Stimulated activated naive CD8-positive, alpha-beta T cell treated with anti-CD3 and anti-CD28 coated beads, Interleukin-15, amount 100 ng/mL, for 72 hours (primary cell): ENCODE measurements around the gene PCNX3.

Experiments used
- ATAC-seq: fragments of 150-1000 bp; cut with Tn5 transposase; 2 replicates; pipeline ENCODE4 v1.10.0; 2021; ENCODE audit warnings: mild to moderate bottlenecking, moderate library complexity
- DNase-seq, 2 donors: peaks; one replicate each; pipeline ENCODE4 v3.0.0; 2021 to 2022
- H3K27ac Mint-ChIP-seq, 2 donors: one replicate each; pipeline ENCODE4 v1.8.0; 2022; ENCODE audit warnings: mild to moderate bottlenecking in 2 of 2, mixed read lengths in 2 of 2, moderate library complexity in 2 of 2
- H3K27me3 Mint-ChIP-seq: one replicate; pipeline ENCODE4 v1.8.0; 2022; ENCODE audit warnings: mixed read lengths
- H3K4me1 Mint-ChIP-seq: one replicate; pipeline ENCODE4 v1.8.0; 2022; ENCODE audit warnings: mild to moderate bottlenecking, mixed read lengths
- H3K4me3 Mint-ChIP-seq, 2 donors: one replicate each; pipeline ENCODE4 v1.8.0; 2022; ENCODE audit warnings: mild to moderate bottlenecking in 2 of 2, mixed read lengths in 2 of 2, moderate library complexity in 1 of 2
- H3K9me3 Mint-ChIP-seq, 2 donors: one replicate each; pipeline ENCODE4 v1.8.0; 2022; ENCODE audit warnings: mixed read lengths in 2 of 2

Gene PCNX3

DNA sequence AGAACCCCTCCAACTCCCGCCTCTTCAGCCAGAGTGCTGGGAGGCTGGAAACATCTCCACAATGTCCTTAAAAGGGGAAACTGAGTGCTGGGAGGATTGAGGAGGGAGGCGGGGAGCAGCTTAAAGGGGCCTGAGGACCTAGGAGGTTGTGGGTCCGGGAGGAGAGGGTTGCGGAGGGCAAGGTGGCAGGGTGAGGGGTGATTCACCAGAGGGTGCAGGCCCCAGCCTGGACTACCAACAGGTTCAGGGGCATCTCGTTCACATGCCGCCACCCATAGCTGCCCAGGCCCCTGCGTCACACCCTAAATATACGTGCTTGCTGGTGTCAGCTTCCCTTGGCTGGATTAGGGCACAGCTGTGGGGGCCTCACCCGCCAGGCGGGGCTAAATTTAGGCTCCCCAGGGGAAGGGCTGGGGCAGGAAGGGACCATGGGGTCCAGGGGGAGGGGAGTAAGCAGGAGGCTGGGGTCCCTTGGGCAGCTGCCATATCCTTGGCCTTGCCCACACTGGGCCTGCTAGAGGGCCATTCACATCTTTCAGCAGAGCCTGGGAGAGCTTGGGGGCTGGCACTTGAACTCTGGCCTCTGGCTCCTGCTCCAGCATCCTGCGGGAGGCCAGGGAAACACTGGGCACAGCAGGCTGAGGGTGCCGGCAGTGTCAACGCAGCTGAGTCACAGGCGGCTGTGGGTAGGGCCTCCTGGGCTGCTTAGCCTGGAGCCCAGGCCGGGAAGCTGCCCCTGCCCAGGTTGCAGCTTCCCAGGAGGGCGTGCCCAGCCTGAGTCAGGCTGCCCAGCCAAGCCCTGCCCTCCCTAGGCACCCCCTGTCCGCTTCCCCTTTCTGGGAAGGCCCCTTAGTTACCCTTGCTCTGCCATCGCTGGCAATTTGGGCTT lies 38.5 kb upstream of the PCNX3 start:
- no peak for DNase-seq
- Mint-ChIP-seq H3K9me3 (no peaks in the 10 kb centered on the region), H3K4me1 (peaks cover 70% of the 10 kb centered on the region), H3K27ac (peak overlapping the region; percentile 76 to 90), H3K4me3 (peak overlapping the region; percentile 87 to 92), H3K27me3 (no peaks in the 10 kb centered on the region)
- no peak for ATAC-seq

DNA sequence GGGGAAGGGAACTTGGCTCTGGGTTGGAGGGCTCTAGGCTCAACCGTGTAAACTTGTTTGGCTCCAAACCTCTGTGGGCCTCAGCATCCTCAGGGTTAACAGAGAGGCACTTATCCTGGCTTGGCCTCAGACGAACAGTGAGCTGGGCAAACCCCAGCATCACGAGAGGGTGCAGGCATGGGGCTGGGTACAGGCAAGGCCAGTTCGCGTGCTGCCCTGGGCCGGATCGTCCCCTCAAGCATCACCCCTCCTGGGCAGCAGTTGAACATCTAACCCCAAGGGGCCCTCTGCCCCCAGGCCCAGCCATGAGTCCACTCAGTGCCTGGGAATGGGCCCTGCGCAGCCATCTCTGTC lies 37.8 kb upstream of the PCNX3 start:
- Mint-ChIP-seq H3K9me3 (no peaks in the 10 kb centered on the region), H3K4me3 (peak overlapping the region; percentile 44 to 92), H3K4me1 (peaks cover 72% of the 10 kb centered on the region), H3K27me3 (no peaks in the 10 kb centered on the region), H3K27ac (peak overlapping the region; percentile 22 to 68)
- ATAC-seq (no peak), DNase-seq (no peak)

DNA sequence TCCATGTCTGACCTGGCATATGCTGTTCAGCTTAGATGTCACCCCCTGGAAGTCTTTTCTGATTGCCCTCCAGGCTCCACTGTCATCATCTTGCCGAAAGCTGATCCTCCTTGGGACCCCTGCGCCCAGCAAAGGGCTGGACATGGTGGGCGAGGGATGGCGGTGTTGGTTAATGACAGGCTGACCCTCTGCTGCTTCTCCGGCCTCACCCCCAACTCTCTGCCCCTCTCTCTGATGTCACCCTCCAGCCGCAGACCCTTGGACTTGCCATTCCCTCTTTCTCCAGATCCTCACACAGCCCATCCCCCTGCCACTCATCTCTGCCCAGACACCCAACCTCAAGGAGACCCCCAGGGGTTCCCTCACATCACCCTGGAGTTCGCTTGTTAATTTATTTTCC lies 37.4 kb upstream of the PCNX3 start:
- no peaks in the 10 kb centered on the region for H3K9me3 Mint-ChIP-seq
- H3K4me3 Mint-ChIP-seq = peak overlapping the region; percentile 44 to 92
- peak overlapping the region; percentile 22 to 56 for H3K27ac Mint-ChIP-seq

DNA sequence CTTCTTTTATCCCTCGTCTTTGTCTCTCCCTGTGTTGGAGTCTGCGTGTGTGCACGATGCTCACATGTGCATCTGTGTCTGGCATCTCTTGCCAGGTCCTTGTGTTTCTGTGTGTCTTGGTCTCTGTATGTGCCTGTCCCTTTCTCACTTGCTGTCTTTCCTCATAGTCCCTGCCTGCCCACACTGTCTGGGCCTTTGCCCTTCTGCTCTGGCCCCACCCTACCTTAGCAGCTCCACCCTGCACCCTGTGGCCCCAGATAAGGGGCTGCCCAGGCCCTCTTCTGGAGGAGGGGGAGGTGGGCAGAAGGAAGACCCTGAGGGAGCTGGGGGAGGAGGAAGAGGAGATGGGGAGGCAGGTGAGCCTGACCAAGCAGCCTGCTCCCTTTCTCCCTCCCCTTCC lies 36.9 kb upstream of the PCNX3 start:
- Mint-ChIP-seq H3K27me3 (no peaks in the 10 kb centered on the region), H3K27ac (peak overlapping the region in 1 of 2 donors; percentile 56), H3K4me1 (peaks cover 74% of the 10 kb centered on the region), H3K9me3 (no peaks in the 10 kb centered on the region), H3K4me3 (peak overlapping the region; percentile 44 to 92)
- ATAC-seq (no peak), DNase-seq (no peak)

More for the DNA sequence above, 37.4 kb upstream of the PCNX3 start:
- no peaks in the 10 kb centered on the region for H3K27me3 Mint-ChIP-seq
- ATAC-seq = no peak
- peaks cover 74% of the 10 kb centered on the region for H3K4me1 Mint-ChIP-seq
- no peak for DNase-seq

DNA sequence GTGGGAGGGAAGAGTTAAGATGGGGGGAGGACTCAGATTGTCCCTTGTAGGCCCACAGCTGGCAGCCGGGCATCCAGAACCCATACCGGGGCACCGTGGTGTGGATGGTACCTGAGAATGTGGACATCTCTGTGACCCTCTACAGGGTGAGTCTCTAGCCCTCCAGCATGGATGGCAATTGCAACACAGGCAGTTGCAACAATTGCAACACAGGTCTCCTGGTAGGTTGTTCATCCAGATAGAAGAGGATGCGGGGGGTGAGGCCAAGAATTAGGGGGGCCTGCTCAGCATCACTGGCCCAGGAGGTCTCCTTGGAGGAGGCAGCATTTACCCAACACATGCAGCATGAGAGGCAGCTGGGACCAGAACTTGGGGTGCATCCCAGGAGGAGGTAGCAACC lies 36.3 kb upstream of the PCNX3 start:
- DNase-seq (no peak), ATAC-seq (no peak)
- H3K4me3 Mint-ChIP-seq = peak overlapping the region in 1 of 2 donors; percentile 3
- no peak overlapping the region for H3K27ac Mint-ChIP-seq
- no peaks in the 10 kb centered on the region for H3K27me3 Mint-ChIP-seq
- no peaks in the 10 kb centered on the region for H3K9me3 Mint-ChIP-seq
- peaks cover 73% of the 10 kb centered on the region for H3K4me1 Mint-ChIP-seq

DNA sequence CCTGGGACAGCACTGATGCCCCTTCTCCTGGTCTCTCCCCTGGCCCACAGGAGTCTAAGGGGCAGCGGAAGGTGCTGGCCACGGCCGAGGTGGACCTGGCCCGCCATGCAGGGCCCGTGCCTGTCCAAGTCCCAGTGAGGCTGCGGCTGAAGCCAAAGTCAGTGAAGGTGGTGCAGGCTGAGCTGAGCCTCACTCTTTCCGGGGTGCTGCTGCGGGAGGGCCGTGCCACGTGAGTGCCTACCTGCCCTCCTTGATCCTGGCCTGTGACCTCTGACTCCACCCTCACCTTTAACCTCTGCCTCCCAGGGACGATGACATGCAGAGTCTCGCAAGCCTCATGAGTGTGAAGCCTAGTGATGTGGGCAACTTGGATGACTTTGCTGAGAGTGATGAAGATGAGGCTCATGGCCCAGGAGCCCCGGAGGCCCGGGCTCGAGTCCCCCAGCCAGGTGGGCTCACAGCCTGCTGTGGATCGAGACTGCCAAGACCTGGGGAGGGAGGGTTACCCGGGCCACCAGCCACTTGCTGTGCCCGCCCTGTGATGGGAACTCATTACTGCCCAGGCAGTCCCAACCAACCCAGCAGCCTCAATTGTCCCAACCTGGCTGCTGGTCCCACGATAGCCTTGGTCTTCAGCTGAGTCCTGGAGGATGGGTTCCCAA lies 35.4 kb upstream of the PCNX3 start:
- Mint-ChIP-seq H3K4me1 (peaks cover 69% of the 10 kb centered on the region), H3K27ac (no peak overlapping the region), H3K27me3 (no peaks in the 10 kb centered on the region), H3K4me3 (no peak overlapping the region), H3K9me3 (no peaks in the 10 kb centered on the region)
- no peak for ATAC-seq
- DNase-seq = no peak

DNA sequence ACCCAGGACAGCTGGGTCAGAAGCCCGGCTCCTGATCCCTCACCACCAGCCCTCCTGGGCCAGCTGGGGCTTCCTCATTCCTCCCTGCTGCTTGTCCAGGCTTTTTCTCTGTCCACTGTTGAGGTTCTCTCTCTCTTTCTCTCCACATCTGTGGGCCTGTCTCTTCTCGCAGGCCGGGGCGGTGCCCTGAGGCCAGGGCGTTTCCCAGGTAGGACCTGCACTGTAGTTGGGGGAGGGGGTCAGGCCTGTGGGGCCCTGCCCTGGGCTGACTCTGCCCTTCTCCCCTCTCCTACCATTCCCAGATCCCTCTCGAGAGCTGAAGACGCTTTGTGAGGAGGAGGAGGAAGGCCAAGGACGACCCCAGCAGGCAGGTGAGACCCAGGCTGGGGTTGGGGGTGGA lies 34.8 kb upstream of the PCNX3 start:
- H3K9me3 Mint-ChIP-seq = no peaks in the 10 kb centered on the region
- H3K4me3 Mint-ChIP-seq = no peak overlapping the region
- H3K4me1 Mint-ChIP-seq = peaks cover 69% of the 10 kb centered on the region
- DNase-seq (no peak), ATAC-seq (no peak)
- H3K27me3 Mint-ChIP-seq = no peaks in the 10 kb centered on the region
- H3K27ac Mint-ChIP-seq = no peak overlapping the region

DNA sequence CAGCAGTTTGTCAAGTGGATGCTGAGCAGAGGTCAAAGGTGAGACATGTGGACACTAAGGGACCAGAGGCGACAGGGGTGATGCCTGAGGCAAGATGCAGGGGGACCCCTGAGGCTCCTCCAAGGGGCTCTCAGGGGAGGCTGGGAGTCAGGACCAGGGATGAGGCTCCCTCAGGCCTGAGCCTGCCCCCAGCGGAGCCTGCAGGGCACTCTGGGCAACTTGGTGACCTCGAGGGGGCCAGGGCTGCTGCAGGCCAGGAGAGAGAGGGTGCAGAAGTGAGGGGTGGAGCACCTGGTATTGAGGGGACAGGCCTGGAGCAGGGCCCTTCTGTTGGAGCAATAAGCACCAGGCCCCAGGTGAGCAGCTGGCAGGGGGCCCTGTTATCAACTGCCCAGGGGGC lies 33.6 kb upstream of the PCNX3 start:
- ATAC-seq (no peak), DNase-seq (no peak)
- H3K27ac Mint-ChIP-seq = peak overlapping the region in 1 of 2 donors; percentile 19
- no peaks in the 10 kb centered on the region for H3K9me3 Mint-ChIP-seq
- H3K4me3 Mint-ChIP-seq = no peak overlapping the region
- peaks cover 74% of the 10 kb centered on the region for H3K4me1 Mint-ChIP-seq
- no peaks in the 10 kb centered on the region for H3K27me3 Mint-ChIP-seq

DNA sequence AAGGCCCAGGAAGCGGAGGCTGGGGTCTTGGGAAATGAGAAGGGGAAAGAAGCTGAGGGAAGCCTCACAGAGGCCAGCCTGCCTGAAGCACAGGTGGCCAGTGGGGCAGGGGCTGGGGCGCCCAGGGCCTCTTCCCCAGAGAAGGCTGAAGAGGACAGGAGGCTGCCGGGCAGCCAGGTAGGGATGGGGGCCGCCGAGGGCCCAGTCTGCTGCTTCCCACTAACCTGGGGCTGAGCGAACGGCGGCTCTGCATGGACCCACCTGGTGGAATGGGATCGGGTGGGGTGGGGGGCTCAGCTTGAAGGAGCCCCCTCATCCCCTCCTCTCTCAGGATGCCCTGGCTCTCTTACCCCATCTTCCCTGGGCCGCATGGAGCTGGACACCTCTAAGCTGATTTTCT lies 32.0 kb upstream of the PCNX3 start:
- Mint-ChIP-seq H3K4me3 (no peak overlapping the region), H3K4me1 (peaks cover 74% of the 10 kb centered on the region), H3K27ac (no peak overlapping the region), H3K9me3 (no peaks in the 10 kb centered on the region), H3K27me3 (no peaks in the 10 kb centered on the region)
- ATAC-seq = no peak
- no peak for DNase-seq

DNA sequence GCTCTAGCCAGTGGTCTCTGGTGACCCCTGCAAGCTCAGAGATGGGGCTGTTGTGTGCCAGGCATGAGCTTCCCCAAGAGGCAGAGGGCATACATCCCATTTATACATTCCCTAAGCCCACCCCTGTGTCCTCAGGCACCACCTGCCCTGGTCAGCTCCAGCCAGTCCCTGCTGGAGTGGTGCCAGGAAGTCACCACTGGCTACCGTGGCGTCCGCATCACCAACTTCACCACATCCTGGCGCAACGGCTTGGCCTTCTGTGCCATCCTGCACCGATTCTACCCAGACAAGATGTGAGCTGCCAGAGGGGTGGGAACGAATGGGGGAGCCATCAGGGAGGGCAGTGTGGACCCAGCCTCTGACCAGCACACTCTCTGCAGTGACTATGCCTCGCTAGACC lies 31.5 kb upstream of the PCNX3 start:
- ATAC-seq (no peak), DNase-seq (no peak)
- Mint-ChIP-seq H3K27me3 (no peaks in the 10 kb centered on the region), H3K4me3 (no peak overlapping the region), H3K4me1 (peaks cover 74% of the 10 kb centered on the region), H3K9me3 (no peaks in the 10 kb centered on the region), H3K27ac (no peak overlapping the region)

DNA sequence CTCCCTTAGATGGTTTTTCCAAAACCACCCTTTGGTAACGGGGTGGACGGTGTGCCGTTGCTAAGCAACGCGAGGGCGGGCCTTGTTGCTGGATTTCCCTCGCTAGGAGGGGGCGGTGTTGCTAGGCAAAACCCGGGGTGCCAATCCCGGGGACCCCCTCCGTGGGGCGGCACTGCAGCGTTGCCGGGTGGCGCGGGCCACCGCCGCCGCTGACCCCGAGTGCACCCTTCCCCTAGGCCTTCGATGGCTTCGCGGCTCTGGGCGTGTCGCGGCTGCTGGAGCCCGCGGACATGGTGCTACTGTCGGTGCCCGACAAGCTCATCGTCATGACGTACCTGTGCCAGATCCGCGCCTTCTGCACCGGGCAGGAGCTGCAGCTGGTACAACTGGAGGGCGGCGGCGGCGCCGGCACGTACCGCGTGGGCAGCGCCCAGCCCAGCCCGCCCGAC lies 30.8 kb upstream of the PCNX3 start:
- ATAC-seq = no peak
- H3K9me3 Mint-ChIP-seq = no peaks in the 10 kb centered on the region
- DNase-seq = no peak
- no peak overlapping the region for H3K27ac Mint-ChIP-seq
- no peaks in the 10 kb centered on the region for H3K27me3 Mint-ChIP-seq
- peaks cover 77% of the 10 kb centered on the region for H3K4me1 Mint-ChIP-seq
- H3K4me3 Mint-ChIP-seq = no peak overlapping the region

DNA sequence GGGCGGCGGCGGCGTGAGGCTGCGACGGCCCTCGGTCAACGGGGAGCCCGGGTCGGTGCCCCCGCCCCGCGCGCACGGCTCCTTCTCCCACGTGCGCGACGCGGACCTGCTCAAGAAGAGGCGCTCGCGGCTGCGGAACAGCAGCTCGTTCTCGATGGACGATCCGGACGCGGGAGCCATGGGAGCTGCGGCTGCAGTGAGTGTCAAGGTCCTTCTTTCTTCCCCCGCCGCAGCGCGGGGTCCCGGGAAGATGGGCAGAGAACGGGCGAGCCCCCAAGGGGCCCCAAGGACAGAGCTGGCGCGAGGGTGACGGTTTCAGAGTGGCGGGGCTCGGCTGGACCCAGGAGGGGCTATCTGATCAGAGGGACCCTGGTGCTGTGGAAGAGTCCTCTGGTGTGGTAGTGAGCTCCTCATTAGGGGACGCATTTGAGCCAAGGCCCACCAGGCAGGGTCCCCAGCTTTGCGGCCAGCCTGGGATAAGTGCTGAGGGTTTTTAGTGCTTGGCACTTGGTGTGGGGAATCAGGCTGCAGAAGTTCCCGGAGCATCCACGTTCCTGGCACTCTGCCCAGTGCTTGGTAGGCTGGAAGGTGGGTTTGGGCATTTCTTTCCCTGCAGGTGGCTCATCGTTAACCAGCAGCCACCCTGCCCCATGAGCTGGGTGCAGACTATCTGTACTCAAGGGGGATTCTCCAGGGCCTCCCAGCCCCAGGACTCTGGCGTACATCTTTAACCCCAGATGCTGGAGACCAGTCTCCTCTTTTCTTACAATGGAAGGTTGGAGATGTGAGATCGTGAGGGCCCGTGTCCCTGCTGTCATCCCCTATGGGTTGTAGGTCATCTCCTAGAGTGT lies 30.0 kb upstream of the PCNX3 start:
- DNase-seq = no peak
- H3K4me1 Mint-ChIP-seq = peaks cover 78% of the 10 kb centered on the region
- no peaks in the 10 kb centered on the region for H3K27me3 Mint-ChIP-seq
- H3K4me3 Mint-ChIP-seq = no peak overlapping the region
- H3K9me3 Mint-ChIP-seq = no peaks in the 10 kb centered on the region
- no peak for ATAC-seq
- no peak overlapping the region for H3K27ac Mint-ChIP-seq

DNA sequence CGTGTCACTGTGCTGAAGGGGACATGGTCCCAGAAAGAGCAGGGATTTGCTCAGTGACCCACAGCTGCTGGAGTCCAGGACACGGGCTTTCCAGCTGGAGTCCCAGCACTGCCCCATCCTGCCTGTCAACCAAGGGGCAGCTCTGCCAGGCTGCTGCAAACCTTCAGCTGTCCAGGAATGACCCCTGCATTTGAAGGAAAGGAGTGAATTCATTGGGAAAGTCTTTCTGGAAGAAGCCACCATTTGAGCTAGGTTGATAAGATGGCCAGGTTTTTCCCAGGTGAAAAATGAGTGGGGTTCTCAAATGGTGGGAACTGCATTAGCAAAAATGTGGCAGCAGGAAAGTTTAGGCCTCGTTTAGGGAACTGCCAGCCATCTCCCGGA lies 29.3 kb upstream of the PCNX3 start:
- H3K4me3 Mint-ChIP-seq = no peak overlapping the region
- H3K27ac Mint-ChIP-seq = no peak overlapping the region
- ATAC-seq (no peak), DNase-seq (no peak)
- no peaks in the 10 kb centered on the region for H3K27me3 Mint-ChIP-seq
- no peaks in the 10 kb centered on the region for H3K9me3 Mint-ChIP-seq
- peaks cover 80% of the 10 kb centered on the region for H3K4me1 Mint-ChIP-seq

DNA sequence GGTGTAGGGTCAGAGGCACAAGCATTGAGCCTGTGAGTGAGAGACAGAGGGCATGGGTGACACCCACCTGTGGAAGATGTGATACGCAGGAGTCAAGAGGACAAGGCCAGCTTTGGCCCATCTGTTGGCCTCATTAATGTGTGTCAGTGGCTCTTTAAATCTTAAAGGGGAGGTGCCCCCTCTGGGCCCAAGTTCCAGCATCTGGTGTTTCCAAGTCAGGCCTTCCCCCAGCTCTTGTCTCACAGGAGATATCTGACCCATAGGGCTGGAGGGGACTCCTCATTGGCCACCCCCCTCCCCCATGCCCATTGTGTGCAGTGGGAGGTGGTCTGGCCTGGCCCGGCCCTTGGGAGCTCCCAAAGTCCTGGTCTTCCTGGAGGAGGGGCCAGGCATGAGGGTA lies 28.9 kb upstream of the PCNX3 start:
- H3K27ac Mint-ChIP-seq = no peak overlapping the region
- peak overlapping the region in 1 of 2 donors; percentile 31 for H3K4me3 Mint-ChIP-seq
- H3K4me1 Mint-ChIP-seq = peaks cover 80% of the 10 kb centered on the region
- ATAC-seq (no peak), DNase-seq (no peak)
- H3K9me3 Mint-ChIP-seq = no peaks in the 10 kb centered on the region
- no peaks in the 10 kb centered on the region for H3K27me3 Mint-ChIP-seq

DNA sequence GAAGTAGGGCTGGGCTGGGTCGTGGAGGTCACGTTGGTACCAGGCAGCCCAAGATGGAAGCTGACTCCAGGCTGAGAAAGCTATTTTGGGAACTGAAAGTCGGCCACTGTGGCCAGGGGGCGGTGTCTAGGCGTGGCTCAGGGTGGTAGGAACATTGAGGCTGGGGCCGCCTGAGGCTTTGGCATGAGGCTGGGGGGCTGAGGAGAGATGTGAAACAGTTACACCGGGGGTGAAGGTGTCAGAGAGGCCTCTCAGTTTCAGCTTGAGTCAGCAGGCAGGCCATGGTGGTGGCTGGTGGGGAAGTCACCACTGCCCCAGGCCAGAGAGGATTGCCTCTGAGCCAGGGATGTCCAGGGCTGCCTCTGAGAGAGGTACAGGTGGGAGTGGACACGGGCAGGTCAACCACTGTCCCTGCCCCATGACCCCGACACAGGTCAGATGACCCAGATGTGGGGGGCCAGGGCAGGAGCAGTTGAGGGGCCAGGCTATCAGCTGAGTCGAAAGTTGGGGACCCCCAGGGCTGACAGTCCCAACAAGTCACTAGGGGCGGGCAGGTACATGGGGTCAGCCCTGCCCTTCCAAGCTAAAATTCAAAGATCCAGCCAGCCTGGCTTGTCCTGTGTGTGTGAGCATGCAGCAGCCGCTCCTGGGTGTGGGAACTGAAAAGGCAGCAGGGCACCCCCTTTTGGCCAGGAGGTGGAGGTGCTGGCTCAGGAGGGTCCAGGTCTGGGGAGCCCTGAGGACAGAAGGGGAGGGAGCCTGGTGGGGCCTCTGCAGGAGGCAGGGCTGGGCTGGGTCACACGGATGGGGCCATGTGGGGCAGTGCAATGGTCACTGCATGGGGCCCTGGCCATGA lies 27.1 kb upstream of the PCNX3 start:
- H3K4me3 Mint-ChIP-seq = peak overlapping the region; percentile 83 to 85
- no peaks in the 10 kb centered on the region for H3K27me3 Mint-ChIP-seq
- H3K4me1 Mint-ChIP-seq = peaks cover 71% of the 10 kb centered on the region
- H3K27ac Mint-ChIP-seq = peak overlapping the region; percentile 96 to 97
- peak; percentile 88 for ATAC-seq
- DNase-seq = peak; percentile 82 to 90
- H3K9me3 Mint-ChIP-seq = no peaks in the 10 kb centered on the region
